Gastroesophageal sphincter (tissue), 3 donors: ENCODE measurements around the gene TMEM150B.

ENCODE experiments used
- CTCF ChIP-seq, 4 experiments: fragments of 200-600 bp in 2 of 4; fragments of 450-650 bp in 2 of 4; sonication (generic) in 1 of 4; IDR thresholded peaks; one replicate each; pipeline ENCODE4 v1.5.1; 2017 to 2019; ENCODE audit warnings: antibody characterized with exemption in 4 of 4, mild to moderate bottlenecking in 2 of 4, moderate library complexity in 2 of 4
- POLR2A ChIP-seq, 2 donors: fragments of 450-650 bp; IDR thresholded peaks; one replicate each; pipeline ENCODE4 v1.6.1; 2017; ENCODE audit warnings: antibody characterized with exemption in 2 of 2, mild to moderate bottlenecking in 2 of 2, moderate library complexity in 1 of 2

GRCh38 chr19:55265173-55265572 lies 60.0 kb downstream of the TMEM150B start:
- no peak for TF ChIP-seq POLR2A (IDR thresholded peaks at IDR 0.05)
- no peak for TF ChIP-seq CTCF (IDR thresholded peaks at IDR 0.05)
